ENCODE results near the gene SPTBN1.

Gene SPTBN1

GRCh38 chr2:54455563-54456361 is at the start of gene SPTBN1:
Gene SPTBN1 (plus strand): TSS chr2:54456327. CDS start chr2:54526419, 70,092 bp downstream.
- DNase-seq (ENCODE audit: low read depth in 2 of 2, low spot score in 1 of 2): no peak

- no peak for DNase-seq (ENCODE audit: low read depth in 2 of 2, low spot score in 1 of 2)
Observed at GRCh38 chr2:54407693-54408092, 48.4 kb upstream of the SPTBN1 start.

GRCh38 chr2:54408288-54408687 is 47.8 kb upstream of the SPTBN1 start:
- DNase-seq (ENCODE audit: low read depth in 2 of 2, low spot score in 1 of 2): no peak

GRCh38 chr2:54409752-54410151 is 46.4 kb upstream of the SPTBN1 start:
- DNase-seq (ENCODE audit: low read depth in 2 of 2, low spot score in 1 of 2): no peak

- DNase-seq (ENCODE audit: low read depth in 2 of 2, low spot score in 1 of 2): no peak
Observed at GRCh38 chr2:54411801-54412354, 44.2 kb upstream of the SPTBN1 start.

GRCh38 chr2:54416166-54416813 is 39.8 kb upstream of the SPTBN1 start:
- no peak for DNase-seq (ENCODE audit: low read depth in 2 of 2, low spot score in 1 of 2)

GRCh38 chr2:54416938-54417337 is 39.2 kb upstream of the SPTBN1 start:
- DNase-seq (ENCODE audit: low read depth in 2 of 2, low spot score in 1 of 2): no peak

GRCh38 chr2:54417577-54417976 is 38.5 kb upstream of the SPTBN1 start:
- no peak for DNase-seq (ENCODE audit: low read depth in 2 of 2, low spot score in 1 of 2)

- no peak for DNase-seq (ENCODE audit: low read depth in 2 of 2, low spot score in 1 of 2)
Observed at GRCh38 chr2:54419388-54419787, 36.7 kb upstream of the SPTBN1 start.

GRCh38 chr2:54419855-54420523 is 36.1 kb upstream of the SPTBN1 start:
- no peak for DNase-seq (ENCODE audit: low read depth in 2 of 2, low spot score in 1 of 2)

GRCh38 chr2:54420524-54421172 is 35.5 kb upstream of the SPTBN1 start:
- no peak for DNase-seq (ENCODE audit: low read depth in 2 of 2, low spot score in 1 of 2)

- peak in 1 of 2 donors; percentile 3 for DNase-seq (ENCODE audit: low read depth in 2 of 2, low spot score in 1 of 2)
Observed at GRCh38 chr2:54422072-54422581, 34.0 kb upstream of the SPTBN1 start.

GRCh38 chr2:54423213-54423612 is 32.9 kb upstream of the SPTBN1 start:
- DNase-seq (ENCODE audit: low read depth in 2 of 2, low spot score in 1 of 2): no peak

- no peak for DNase-seq (ENCODE audit: low read depth in 2 of 2, low spot score in 1 of 2)
Observed at GRCh38 chr2:54424555-54425163, 31.5 kb upstream of the SPTBN1 start.

GRCh38 chr2:54428108-54428831 is 27.9 kb upstream of the SPTBN1 start:
- no peak for DNase-seq (ENCODE audit: low read depth in 2 of 2, low spot score in 1 of 2)

- DNase-seq (ENCODE audit: low read depth in 2 of 2, low spot score in 1 of 2): no peak
Observed at GRCh38 chr2:54429054-54429453, 27.1 kb upstream of the SPTBN1 start.

- no peak for DNase-seq (ENCODE audit: low read depth in 2 of 2, low spot score in 1 of 2)
Observed at GRCh38 chr2:54429811-54430551, 26.1 kb upstream of the SPTBN1 start.

- DNase-seq (ENCODE audit: low read depth in 2 of 2, low spot score in 1 of 2): no peak
Observed at GRCh38 chr2:54430649-54431048, 25.5 kb upstream of the SPTBN1 start.

Data from stimulated activated CD8-positive, alpha-beta memory T cell treated with anti-CD3 and anti-CD28 coated beads, Interleukin-4, amount 100 ng/mL, for 1 hour (primary cell).